ENCODE results near the gene AP2A2. TPM values are rescaled to one million over a fixed set of nuclear protein-coding genes. Genes with fewer than 3 reads are reported as not detected.

Gene AP2A2
- total and polyA plus RNA-seq, 2 of the 4 experiments (the other 2 are of a cell fraction): 19.9 to 49.0 TPM

GRCh38 chr11:908273-908672 lies 17.4 kb upstream of the AP2A2 start:
- Histone ChIP-seq H3K79me1 (ENCODE audit: low read depth in 1 of 2, low read length in 2 of 2) (peaks cover 9 to 57% of the 10 kb centered on the region in 2 experiments), H3K27me3 (ENCODE audit: control insufficient read depth, insufficient read depth, low read length) (no peaks in the 10 kb centered on the region), H3K27ac (ENCODE audit: insufficient read depth, low read length) (no peak overlapping the region), H3K4ac (ENCODE audit: low read depth, low read length) (no peak overlapping the region), H3K56ac (ENCODE audit: extremely low read depth, insufficient read depth, low read length) (no peak overlapping the region), H2AK9ac (replicated peaks; ENCODE audit: low read depth, low read length, poor library complexity) (peak overlapping the region; percentile 9), H3K23ac (ENCODE audit: low read depth, low read length) (no peak overlapping the region), H3K4me2 (ENCODE audit: low read depth, low read length) (no peak overlapping the region), H2AK5ac (ENCODE audit: low read depth, low read length) (no peak overlapping the region), H3K14ac (replicated peaks; ENCODE audit: low read depth, low read length) (no peak overlapping the region), H3K18ac (ENCODE audit: low read depth, low read length) (no peak overlapping the region), H4K20me1 (ENCODE audit: insufficient read depth, low read length) (no peaks in the 10 kb centered on the region; the same call in none of the 2 replicates), H3K9me3 (ENCODE audit: control insufficient read depth, insufficient read depth, low read length) (no peaks in the 10 kb centered on the region), H2BK15ac (ENCODE audit: low read depth, low read length) (no peak overlapping the region), H2BK120ac (ENCODE audit: low read depth, low read length) (no peak overlapping the region), H2BK20ac (ENCODE audit: low read depth, low read length) (no peak overlapping the region), H2AFZ (replicated peaks; ENCODE audit: low read length, poor library complexity) (no peak overlapping the region), H3K9ac (ENCODE audit: low read depth, low read length) (no peak overlapping the region), H3K9me1 (ENCODE audit: insufficient read depth, low read length) (0 out of 2 replicates have a peak, but pooled peaks cover 11% of the 10 kb centered on the region), H4K5ac (ENCODE audit: low read depth, low read length) (no peak overlapping the region), H3K4me1 (ENCODE audit: control insufficient read depth, insufficient read depth, low read length) (peaks cover 7% of the 10 kb centered on the region; the same call in 1 of the 2 replicates), H2BK5ac (ENCODE audit: low read depth, low read length, poor library complexity, severe bottlenecking) (no peak overlapping the region), H4K91ac (ENCODE audit: insufficient read depth, low read depth, low read length) (no peak overlapping the region), H3K36me3 (ENCODE audit: control insufficient read depth, insufficient read depth, low read length) (peaks cover 10% of the 10 kb centered on the region), H4K8ac (ENCODE audit: low read depth in 2 of 2, low read length in 2 of 2) (no peak overlapping the region), H3K4me3 (ENCODE audit: insufficient read depth, low read depth, low read length) (no peak overlapping the region)
- CTCF ChIA-PET: no interaction called here
- in situ Hi-C loops (cut with MboI; ENCODE audit: low sequenced_read_pairs) (no loop called here), dilution Hi-C loops (cut with HindIII; ENCODE audit: low sequenced_read_pairs, unreplicated experiment) (no loop called here), intact Hi-C loops (cut with micrococcal nuclease) (no loop called here)
- WGBS, 2 experiments (ENCODE audit: extremely low coverage in 2 of 2, insufficient read length in 1 of 2): no CpG with 5 or more reads among the region's 5 CpGs
- DNase-seq (no peak), ATAC-seq (ENCODE audit: low read depth) (no peak)
- TF ChIP-seq RAD21 (IDR thresholded peaks at IDR 0.05; ENCODE audit: low read length) (no peak), CEBPB (IDR thresholded peaks at IDR 0.05; ENCODE audit: low read depth, low read length) (no peak), NFE2L2 (IDR thresholded peaks at IDR 0.05; ENCODE audit: low read depth, low read length) (no peak), MXI1 (IDR thresholded peaks at IDR 0.05; ENCODE audit: borderline replicate concordance, low read depth, low read length) (no peak), RFX5 (IDR thresholded peaks at IDR 0.05; ENCODE audit: low read depth, low read length) (no peak), SMC3 (IDR thresholded peaks at IDR 0.05; ENCODE audit: low read depth, low read length) (no peak)
- POLR2A ChIA-PET (ENCODE audit: unreplicated experiment): no interaction called here
- no TSS peak for BruUV-seq (replicated peaks)

All from IMR-90 (cell line).